ENCODE measurements around the gene VPS26B.
A peak's percentile ranks its signal among the peaks of the same experiment; 100 is the strongest.

VPS26B gene

GRCh38 chr11:134271978-134272377 is 47.5 kb downstream of the VPS26B start:
- no peak for TF ChIP-seq CTCF (IDR thresholded peaks at IDR 0.05; ENCODE audit: control insufficient read depth, insufficient read depth, low read depth, low read length, missing control alignments)
- no peak for DNase-seq (ENCODE audit: low read depth)
- no peak overlapping the region for H3K4me3 ChIP-seq (ENCODE audit: control insufficient read depth, low read depth, low read length)

- TF ChIP-seq CTCF (IDR thresholded peaks at IDR 0.05; ENCODE audit: control insufficient read depth, insufficient read depth, low read depth, low read length, missing control alignments), result no peak
- H3K4me3 ChIP-seq (ENCODE audit: control insufficient read depth, low read depth, low read length), result no peak overlapping the region
- DNase-seq (ENCODE audit: low read depth), result peak; percentile 21
Observed at GRCh38 chr11:134272381-134273316, 48.2 kb downstream of the VPS26B start.

GRCh38 chr11:134273317-134273712 is 48.8 kb downstream of the VPS26B start:
- no peak for DNase-seq (ENCODE audit: low read depth)
- no peak overlapping the region for H3K4me3 ChIP-seq (ENCODE audit: control insufficient read depth, low read depth, low read length)
- no peak for TF ChIP-seq CTCF (IDR thresholded peaks at IDR 0.05; ENCODE audit: control insufficient read depth, insufficient read depth, low read depth, low read length, missing control alignments)

GRCh38 chr11:134275188-134275533 is 50.7 kb downstream of the VPS26B start:
- no peak for DNase-seq (ENCODE audit: low read depth)
- H3K4me3 ChIP-seq (ENCODE audit: control insufficient read depth, low read depth, low read length), result no peak overlapping the region
- no peak for TF ChIP-seq CTCF (IDR thresholded peaks at IDR 0.05; ENCODE audit: control insufficient read depth, insufficient read depth, low read depth, low read length, missing control alignments)

GRCh38 chr11:134275534-134276395 is 51.3 kb downstream of the VPS26B start, which contains the start of gene GLB1L3:
Gene GLB1L3 (plus strand): TSS chr11:134276379. CDS start chr11:134276741, 362 bp downstream.
- TF ChIP-seq CTCF (IDR thresholded peaks at IDR 0.05; ENCODE audit: control insufficient read depth, insufficient read depth, low read depth, low read length, missing control alignments), result peak; percentile 50
- H3K4me3 ChIP-seq (ENCODE audit: control insufficient read depth, low read depth, low read length), result peak within 1 kb of the TSS; percentile 22
- DNase-seq (ENCODE audit: low read depth), result no peak

- no peak for DNase-seq (ENCODE audit: low read depth)
- no peak overlapping the region for H3K4me3 ChIP-seq (ENCODE audit: control insufficient read depth, low read depth, low read length)
- TF ChIP-seq CTCF (IDR thresholded peaks at IDR 0.05; ENCODE audit: control insufficient read depth, insufficient read depth, low read depth, low read length, missing control alignments), result no peak
Observed at GRCh38 chr11:134276396-134277182, 52.1 kb downstream of the VPS26B start.

Data from AG09309 (cell line).